SK-N-SH (cell line): ENCODE data around the gene KDSR. TPM values are rescaled to one million over a fixed set of nuclear protein-coding genes. Genes with fewer than 3 reads are reported as not detected.

Experiments used
- CTCF ChIA-PET: fragments of 300-600, 350-600 bp; formaldehyde crosslinking; extraction: SDS; loops from one replicate; lab custom pipeline; 2021; lab: Yijun Ruan, JAX
- POLR2A ChIA-PET: fragments of 350-600 bp; sonication (Branson Sonifier 250); formaldehyde crosslinking; extraction: SDS; loops from one replicate; lab custom pipeline; 2020; ENCODE audit warnings: antibody characterized with exemption, inconsistent platforms; lab: Yijun Ruan, JAX
- DNase-seq: peaks from one replicate; pipeline ENCODE4 v3.0.0; 2012
- H2AFZ ChIP-seq: fragments of 200-600 bp; sonication (generic); 2 replicates; pipeline ENCODE4 v1.8.1; 2016; ENCODE audit warnings: antibody characterized with exemption, mild to moderate bottlenecking, low read depth
- H3F3A ChIP-seq: fragments of 200-600 bp; sonication (generic); replicated peaks from 2 replicates; pipeline ENCODE3; 2016; ENCODE audit warnings: antibody characterized with exemption, mild to moderate bottlenecking; ENCODE audit not compliant: insufficient read depth
- H3K27ac ChIP-seq, 2 experiments: fragments of 200-500 bp in 1 of 2; fragments of 200-600 bp in 1 of 2; sonication (Bioruptor generic) in 1 of 2; sonication (generic), shearing (Covaris generic) in 1 of 2; 2 replicates each; pipeline versions ENCODE4 v1.5.1 to v1.6.1; 2014 to 2016; ENCODE audit warnings: low read depth in 2 of 2, inconsistent platforms in 1 of 2, low read length in 1 of 2, mild to moderate bottlenecking in 1 of 2, mixed read lengths in 1 of 2
- H3K27me3 ChIP-seq: fragments of 200-600 bp; sonication (generic), shearing (Covaris generic); 2 replicates; pipeline ENCODE4 v1.6.1; 2016; ENCODE audit warnings: mixed run types; ENCODE audit not compliant: insufficient read depth
- H3K36me3 ChIP-seq, 2 experiments: fragments of 200-500 bp in 1 of 2; fragments of 200-600 bp in 1 of 2; sonication (Bioruptor generic) in 1 of 2; sonication (generic) in 1 of 2; replicated peaks in 1 of 2; 2 replicates each; pipeline versions ENCODE3 to v1.5.1; 2014 to 2016; ENCODE audit warnings: low read length in 1 of 2, mild to moderate bottlenecking in 1 of 2; ENCODE audit not compliant: insufficient read depth in 2 of 2, control insufficient read depth in 1 of 2
- H3K4me1 ChIP-seq, 2 experiments: fragments of 200-500 bp in 1 of 2; fragments of 200-600 bp in 1 of 2; sonication (Bioruptor generic) in 1 of 2; sonication (generic), shearing (Covaris generic) in 1 of 2; 2 replicates each; pipeline versions ENCODE4 v1.5.1 to v1.6.1; 2014 to 2016; ENCODE audit warnings: low read depth in 1 of 2, low read length in 1 of 2, mixed run types in 1 of 2; ENCODE audit not compliant: insufficient read depth in 2 of 2, control insufficient read depth in 1 of 2
- H3K4me2 ChIP-seq: fragments of 200-600 bp; sonication (generic), shearing (Covaris generic); 2 replicates; pipeline ENCODE4 v1.6.1; 2017; ENCODE audit warnings: mixed run types
- H3K4me3 ChIP-seq, 2 experiments: fragments of 200-500 bp in 1 of 2; fragments of 200-600 bp in 1 of 2; sonication (Bioruptor generic) in 1 of 2; sonication (generic), shearing (Covaris generic) in 1 of 2; 2 replicates each; pipeline versions ENCODE4 v1.5.1 to v1.8.1; 2014 to 2016; ENCODE audit warnings: low read depth in 2 of 2, inconsistent platforms in 1 of 2, low read length in 1 of 2, mild to moderate bottlenecking in 1 of 2, mixed read lengths in 1 of 2, moderate library complexity in 1 of 2
- H3K79me2 ChIP-seq: fragments of 200-600 bp; sonication (generic); 2 replicates; pipeline ENCODE4 v1.8.1; 2017; ENCODE audit warnings: mild to moderate bottlenecking; ENCODE audit not compliant: insufficient read depth
- H3K9ac ChIP-seq: fragments of 200-600 bp; sonication (generic); 2 replicates; pipeline ENCODE4 v1.6.1; 2017; ENCODE audit warnings: mixed run types
- H3K9me2 ChIP-seq: fragments of 200-600 bp; sonication (generic); 2 replicates; pipeline ENCODE4 v1.6.1; 2017; ENCODE audit warnings: mixed run types
- H3K9me3 ChIP-seq: fragments of 200-600 bp; sonication (generic); 2 replicates; pipeline ENCODE4 v1.6.1; 2017; ENCODE audit warnings: mixed run types, mild to moderate bottlenecking, moderate library complexity
- H4K20me1 ChIP-seq: fragments of 200-600 bp; sonication (generic); 2 replicates; pipeline ENCODE4 v1.6.1; 2017; ENCODE audit warnings: mild to moderate bottlenecking, mixed run types; ENCODE audit not compliant: insufficient read depth
- EZH2phosphoT487 ChIP-seq: fragments of 200-600 bp; sonication (generic); IDR thresholded peaks from 2 replicates; pipeline ENCODE4 v1.6.1; 2017; ENCODE audit warnings: low read depth, mixed run types, mild to moderate bottlenecking, antibody characterized with exemption, moderate library complexity, borderline replicate concordance
- FOXJ3 ChIP-seq: sonication (generic); formaldehyde crosslinking; IDR thresholded peaks from 2 replicates; pipeline ENCODE4 v1.5.1; 2020; ENCODE audit warnings: mild to moderate bottlenecking, missing genetic modification reagents
- GABPA ChIP-seq: IDR thresholded peaks from 2 replicates; pipeline ENCODE4 v1.4.0; 2012; ENCODE audit warnings: low read depth, mild to moderate bottlenecking
- JUND ChIP-seq: IDR thresholded peaks from 2 replicates; pipeline ENCODE4 v1.4.0; 2012
- MAX ChIP-seq: IDR thresholded peaks from 2 replicates; pipeline ENCODE4 v1.4.0; 2012; ENCODE audit warnings: low read depth
- MXI1 ChIP-seq: IDR thresholded peaks from 2 replicates; pipeline ENCODE4 v1.6.1; 2012; ENCODE audit warnings: mild to moderate bottlenecking, low read depth, low read length, improper control_type of control experiment
- NFIC ChIP-seq: IDR thresholded peaks from 2 replicates; pipeline ENCODE4 v1.4.0; 2012; ENCODE audit warnings: borderline replicate concordance
- NRF1 ChIP-seq: IDR thresholded peaks from 2 replicates; pipeline ENCODE4 v1.6.1; 2012; ENCODE audit warnings: low read depth, mild to moderate bottlenecking, low read length
- POLR2AphosphoS5 ChIP-seq: IDR thresholded peaks from 2 replicates; pipeline ENCODE4 v1.6.1; 2012; ENCODE audit warnings: low read depth, low read length
- RCOR1 ChIP-seq: fragments of 150-350 bp; IDR thresholded peaks from 2 replicates; pipeline ENCODE4 v1.6.1; 2017; ENCODE audit warnings: antibody characterized with exemption, low read length
- SMC3 ChIP-seq: IDR thresholded peaks from 2 replicates; pipeline ENCODE4 v1.6.1; 2012; ENCODE audit warnings: low read depth, low read length, improper control_type of control experiment
- TEAD4 ChIP-seq: IDR thresholded peaks from 2 replicates; pipeline ENCODE4 v1.4.0; 2012; ENCODE audit warnings: mild to moderate bottlenecking, borderline replicate concordance; ENCODE audit not compliant: insufficient read depth
- USF1 ChIP-seq: IDR thresholded peaks from 2 replicates; pipeline ENCODE4 v1.4.0; 2012; ENCODE audit warnings: low read depth, borderline replicate concordance
- YY1 ChIP-seq: IDR thresholded peaks from 2 replicates; pipeline ENCODE4 v1.4.0; 2012; ENCODE audit warnings: low read depth, mild to moderate bottlenecking
- ZBTB33 ChIP-seq: IDR thresholded peaks from 2 replicates; pipeline ENCODE4 v1.4.0; 2012; ENCODE audit warnings: low read depth, borderline replicate concordance
- WGBS: methylation state at CpG from one replicate; pipeline ENCODE4 v1.1.6; 2017; ENCODE audit warnings: low lambda C conversion rate; 5-methylcytosine and 5-hydroxymethylcytosine counted together
- polyA plus RNA-seq, 3 experiments: library from polyadenylated mRNA; depleted of rRNA; stranded (reverse); fragments of >200 nt; gene quantifications; 2 replicates each; pipeline ENCODE4 v1.2.3, GENCODE V29; 2012
- TF ChIP-seq, protein P1 (sequence below): IDR thresholded peaks from 2 replicates; pipeline ENCODE4 v1.6.1; 2012; ENCODE audit warnings: mild to moderate bottlenecking, low read depth, low read length, moderate library complexity
- TF ChIP-seq, protein P2 (sequence below): fragments of 200-600 bp; sonication (generic); IDR thresholded peaks from 2 replicates; pipeline ENCODE4 v1.6.1; 2017; ENCODE audit warnings: antibody characterized with exemption, mild to moderate bottlenecking, moderate library complexity

Gene KDSR
- polyA plus RNA-seq, 1 of the 3 experiments (the other 2 are of a cell fraction): 22.3 TPM

DNA sequence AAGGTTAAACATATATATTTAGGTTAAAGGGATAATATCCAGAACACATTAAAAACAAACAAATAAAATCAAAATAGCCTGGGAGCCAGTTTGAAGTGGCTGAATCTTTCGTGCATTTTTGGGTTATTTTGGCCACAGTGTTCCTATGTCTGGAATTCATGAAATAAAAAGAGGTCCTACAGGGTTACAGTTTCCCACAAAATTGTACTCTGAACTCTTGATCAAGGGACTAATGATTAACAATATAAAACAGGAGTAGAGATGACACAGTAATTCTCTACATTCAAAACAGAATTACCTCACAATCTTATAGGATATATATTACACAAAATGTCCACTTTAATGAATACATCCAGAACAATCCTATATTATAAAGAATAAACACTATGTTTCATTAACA is 30.3 kb upstream of the KDSR start:
- Histone ChIP-seq H3K4me1 (no peaks in the 10 kb centered on the region), H3K9me3 (no peaks in the 10 kb centered on the region), H3F3A (peaks cover 5% of the 10 kb centered on the region), H3K79me2 (no peaks in the 10 kb centered on the region), H3K27me3 (no peaks in the 10 kb centered on the region), H3K27ac (no peak overlapping the region), H3K9me2 (no peaks in the 10 kb centered on the region), H4K20me1 (no peaks in the 10 kb centered on the region), H3K36me3 (peaks cover 67 to 76% of the 10 kb centered on the region in 2 experiments), H3K4me2 (no peak overlapping the region), H3K4me3 (no peak overlapping the region), H2AFZ (no peak overlapping the region), H3K9ac (no peak overlapping the region)
- ChIA-PET POLR2A (no interaction called here), CTCF (interaction anchor here (0.7 kb wide), 1 partner anchor 20 kb away, joined by 3 read pairs; no protein-coding TSS in a partner anchor)
- no peak for DNase-seq
- TF ChIP-seq, protein P1, sequence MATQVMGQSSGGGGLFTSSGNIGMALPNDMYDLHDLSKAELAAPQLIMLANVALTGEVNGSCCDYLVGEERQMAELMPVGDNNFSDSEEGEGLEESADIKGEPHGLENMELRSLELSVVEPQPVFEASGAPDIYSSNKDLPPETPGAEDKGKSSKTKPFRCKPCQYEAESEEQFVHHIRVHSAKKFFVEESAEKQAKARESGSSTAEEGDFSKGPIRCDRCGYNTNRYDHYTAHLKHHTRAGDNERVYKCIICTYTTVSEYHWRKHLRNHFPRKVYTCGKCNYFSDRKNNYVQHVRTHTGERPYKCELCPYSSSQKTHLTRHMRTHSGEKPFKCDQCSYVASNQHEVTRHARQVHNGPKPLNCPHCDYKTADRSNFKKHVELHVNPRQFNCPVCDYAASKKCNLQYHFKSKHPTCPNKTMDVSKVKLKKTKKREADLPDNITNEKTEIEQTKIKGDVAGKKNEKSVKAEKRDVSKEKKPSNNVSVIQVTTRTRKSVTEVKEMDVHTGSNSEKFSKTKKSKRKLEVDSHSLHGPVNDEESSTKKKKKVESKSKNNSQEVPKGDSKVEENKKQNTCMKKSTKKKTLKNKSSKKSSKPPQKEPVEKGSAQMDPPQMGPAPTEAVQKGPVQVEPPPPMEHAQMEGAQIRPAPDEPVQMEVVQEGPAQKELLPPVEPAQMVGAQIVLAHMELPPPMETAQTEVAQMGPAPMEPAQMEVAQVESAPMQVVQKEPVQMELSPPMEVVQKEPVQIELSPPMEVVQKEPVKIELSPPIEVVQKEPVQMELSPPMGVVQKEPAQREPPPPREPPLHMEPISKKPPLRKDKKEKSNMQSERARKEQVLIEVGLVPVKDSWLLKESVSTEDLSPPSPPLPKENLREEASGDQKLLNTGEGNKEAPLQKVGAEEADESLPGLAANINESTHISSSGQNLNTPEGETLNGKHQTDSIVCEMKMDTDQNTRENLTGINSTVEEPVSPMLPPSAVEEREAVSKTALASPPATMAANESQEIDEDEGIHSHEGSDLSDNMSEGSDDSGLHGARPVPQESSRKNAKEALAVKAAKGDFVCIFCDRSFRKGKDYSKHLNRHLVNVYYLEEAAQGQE: no peak
- no peak for TF ChIP-seq USF1
- TF ChIP-seq EZH2phosphoT487: no peak
- TF ChIP-seq ZBTB33: no peak
- TF ChIP-seq NRF1: no peak
- no peak for TF ChIP-seq NFIC
- no peak for TF ChIP-seq GABPA
- no peak for TF ChIP-seq SMC3
- TF ChIP-seq MAX: no peak
- no peak for TF ChIP-seq JUND
- TF ChIP-seq RCOR1: no peak
- no peak for TF ChIP-seq MXI1
- no peak for TF ChIP-seq YY1
- no peak for TF ChIP-seq TEAD4
- TF ChIP-seq, protein P2, sequence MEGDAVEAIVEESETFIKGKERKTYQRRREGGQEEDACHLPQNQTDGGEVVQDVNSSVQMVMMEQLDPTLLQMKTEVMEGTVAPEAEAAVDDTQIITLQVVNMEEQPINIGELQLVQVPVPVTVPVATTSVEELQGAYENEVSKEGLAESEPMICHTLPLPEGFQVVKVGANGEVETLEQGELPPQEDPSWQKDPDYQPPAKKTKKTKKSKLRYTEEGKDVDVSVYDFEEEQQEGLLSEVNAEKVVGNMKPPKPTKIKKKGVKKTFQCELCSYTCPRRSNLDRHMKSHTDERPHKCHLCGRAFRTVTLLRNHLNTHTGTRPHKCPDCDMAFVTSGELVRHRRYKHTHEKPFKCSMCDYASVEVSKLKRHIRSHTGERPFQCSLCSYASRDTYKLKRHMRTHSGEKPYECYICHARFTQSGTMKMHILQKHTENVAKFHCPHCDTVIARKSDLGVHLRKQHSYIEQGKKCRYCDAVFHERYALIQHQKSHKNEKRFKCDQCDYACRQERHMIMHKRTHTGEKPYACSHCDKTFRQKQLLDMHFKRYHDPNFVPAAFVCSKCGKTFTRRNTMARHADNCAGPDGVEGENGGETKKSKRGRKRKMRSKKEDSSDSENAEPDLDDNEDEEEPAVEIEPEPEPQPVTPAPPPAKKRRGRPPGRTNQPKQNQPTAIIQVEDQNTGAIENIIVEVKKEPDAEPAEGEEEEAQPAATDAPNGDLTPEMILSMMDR: no peak
- no peak for TF ChIP-seq FOXJ3 (CRISPR knock-in tag)
- no peak for TF ChIP-seq POLR2AphosphoS5
- WGBS: 97% methylated on average over 1 of the region's 1 CpG
